ENCODE measurements around the gene UGT1A3. TPM values are rescaled to one million over a fixed set of nuclear protein-coding genes. Genes with fewer than 3 reads are reported as not detected.

UGT1A3 gene
- total and polyA plus RNA-seq, 11 donors, result not detected

- WGBS, 4 donors, result 69 to 77% (median 72%) methylated on average over 4 of the region's 4 CpGs
- H3K4me1 ChIP-seq, result no peaks in the 10 kb centered on the region
- no peak for ATAC-seq
- TF ChIP-seq POLR2A (IDR thresholded peaks at IDR 0.05), result no peak
- TF ChIP-seq, protein P1, sequence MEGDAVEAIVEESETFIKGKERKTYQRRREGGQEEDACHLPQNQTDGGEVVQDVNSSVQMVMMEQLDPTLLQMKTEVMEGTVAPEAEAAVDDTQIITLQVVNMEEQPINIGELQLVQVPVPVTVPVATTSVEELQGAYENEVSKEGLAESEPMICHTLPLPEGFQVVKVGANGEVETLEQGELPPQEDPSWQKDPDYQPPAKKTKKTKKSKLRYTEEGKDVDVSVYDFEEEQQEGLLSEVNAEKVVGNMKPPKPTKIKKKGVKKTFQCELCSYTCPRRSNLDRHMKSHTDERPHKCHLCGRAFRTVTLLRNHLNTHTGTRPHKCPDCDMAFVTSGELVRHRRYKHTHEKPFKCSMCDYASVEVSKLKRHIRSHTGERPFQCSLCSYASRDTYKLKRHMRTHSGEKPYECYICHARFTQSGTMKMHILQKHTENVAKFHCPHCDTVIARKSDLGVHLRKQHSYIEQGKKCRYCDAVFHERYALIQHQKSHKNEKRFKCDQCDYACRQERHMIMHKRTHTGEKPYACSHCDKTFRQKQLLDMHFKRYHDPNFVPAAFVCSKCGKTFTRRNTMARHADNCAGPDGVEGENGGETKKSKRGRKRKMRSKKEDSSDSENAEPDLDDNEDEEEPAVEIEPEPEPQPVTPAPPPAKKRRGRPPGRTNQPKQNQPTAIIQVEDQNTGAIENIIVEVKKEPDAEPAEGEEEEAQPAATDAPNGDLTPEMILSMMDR (IDR thresholded peaks at IDR 0.05), result no peak
- H3K27me3 ChIP-seq, result peaks cover 0 to 21% (median 0%) of the 10 kb centered on the region in 9 donors
- no peaks in the 10 kb centered on the region for H3K36me3 ChIP-seq
- intact Hi-C loops (cut with DNase I), result no loop called here
- H3K9me3 ChIP-seq, result no peaks in the 10 kb centered on the region
- H3K27ac ChIP-seq, result no peak overlapping the region
- H3K4me3 ChIP-seq, result no peak overlapping the region
- DNase-seq, result no peak
These were observed 37.6 kb downstream of the UGT1A3 start for GRCh38 chr2:233766416-233766815.

DNA sequence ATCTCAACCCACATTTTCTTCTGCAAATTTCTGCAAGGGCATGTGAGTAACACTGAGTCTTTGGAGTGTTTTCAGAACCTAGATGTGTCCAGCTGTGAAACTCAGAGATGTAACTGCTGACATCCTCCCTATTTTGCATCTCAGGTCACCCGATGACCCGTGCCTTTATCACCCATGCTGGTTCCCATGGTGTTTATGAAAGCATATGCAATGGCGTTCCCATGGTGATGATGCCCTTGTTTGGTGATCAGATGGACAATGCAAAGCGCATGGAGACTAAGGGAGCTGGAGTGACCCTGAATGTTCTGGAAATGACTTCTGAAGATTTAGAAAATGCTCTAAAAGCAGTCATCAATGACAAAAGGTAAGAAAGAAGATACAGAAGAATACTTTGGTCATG lies 39.2 kb downstream of the UGT1A3 start:
- intact Hi-C loops (cut with DNase I), result no loop called here
- Histone ChIP-seq H3K4me3 (no peak overlapping the region), H3K9me3 (no peaks in the 10 kb centered on the region), H3K27ac (no peak overlapping the region), H3K36me3 (no peaks in the 10 kb centered on the region), H3K27me3 (peaks cover 0 to 15% (median 0%) of the 10 kb centered on the region in 9 donors), H3K4me1 (no peaks in the 10 kb centered on the region)
- WGBS, 4 donors, result 68 to 76% (median 73%) methylated on average over 4 of the region's 4 CpGs
- DNase-seq (no peak), ATAC-seq (no peak)
- TF ChIP-seq POLR2A (IDR thresholded peaks at IDR 0.05), result no peak
- TF ChIP-seq, protein P1 (IDR thresholded peaks at IDR 0.05), result no peak

- Histone ChIP-seq H3K36me3 (no peaks in the 10 kb centered on the region), H3K4me3 (no peak overlapping the region), H3K27me3 (peaks cover 0 to 13% (median 0%) of the 10 kb centered on the region in 9 donors), H3K27ac (no peak overlapping the region), H3K9me3 (no peaks in the 10 kb centered on the region), H3K4me1 (no peaks in the 10 kb centered on the region)
- intact Hi-C loops (cut with DNase I), result no loop called here
- DNase-seq (no peak), ATAC-seq (no peak)
- TF ChIP-seq, protein P1 (IDR thresholded peaks at IDR 0.05), result no peak
- no peak for TF ChIP-seq POLR2A (IDR thresholded peaks at IDR 0.05)
- WGBS, 4 donors, result 88 to 91% (median 89%) methylated on average over 9 of the region's 9 CpGs
These were observed 40.4 kb downstream of the UGT1A3 start for GRCh38 chr2:233769260-233769659.

- no peak for DNase-seq
- 84 to 89% (median 85%) methylated on average over 16 of the region's 16 CpGs for WGBS, 4 donors
- Histone ChIP-seq H3K36me3 (no peaks in the 10 kb centered on the region), H3K27ac (no peak overlapping the region), H3K27me3 (peaks cover 0 to 12% (median 0%) of the 10 kb centered on the region in 9 donors), H3K4me1 (no peaks in the 10 kb centered on the region), H3K9me3 (peaks cover 0 to 4% (median 0%) of the 10 kb centered on the region in 12 donors), H3K4me3 (no peak overlapping the region)
- intact Hi-C loops (cut with DNase I), result no loop called here
- no peak for ATAC-seq
- TF ChIP-seq, protein P1 (IDR thresholded peaks at IDR 0.05), result no peak
- TF ChIP-seq POLR2A (IDR thresholded peaks at IDR 0.05), result no peak
These were observed 43.3 kb downstream of the UGT1A3 start for GRCh38 chr2:233772153-233772552.

Measured in heart left ventricle (tissue), 16 donors.